ENCODE measurements around the gene FCN1.

DNA sequence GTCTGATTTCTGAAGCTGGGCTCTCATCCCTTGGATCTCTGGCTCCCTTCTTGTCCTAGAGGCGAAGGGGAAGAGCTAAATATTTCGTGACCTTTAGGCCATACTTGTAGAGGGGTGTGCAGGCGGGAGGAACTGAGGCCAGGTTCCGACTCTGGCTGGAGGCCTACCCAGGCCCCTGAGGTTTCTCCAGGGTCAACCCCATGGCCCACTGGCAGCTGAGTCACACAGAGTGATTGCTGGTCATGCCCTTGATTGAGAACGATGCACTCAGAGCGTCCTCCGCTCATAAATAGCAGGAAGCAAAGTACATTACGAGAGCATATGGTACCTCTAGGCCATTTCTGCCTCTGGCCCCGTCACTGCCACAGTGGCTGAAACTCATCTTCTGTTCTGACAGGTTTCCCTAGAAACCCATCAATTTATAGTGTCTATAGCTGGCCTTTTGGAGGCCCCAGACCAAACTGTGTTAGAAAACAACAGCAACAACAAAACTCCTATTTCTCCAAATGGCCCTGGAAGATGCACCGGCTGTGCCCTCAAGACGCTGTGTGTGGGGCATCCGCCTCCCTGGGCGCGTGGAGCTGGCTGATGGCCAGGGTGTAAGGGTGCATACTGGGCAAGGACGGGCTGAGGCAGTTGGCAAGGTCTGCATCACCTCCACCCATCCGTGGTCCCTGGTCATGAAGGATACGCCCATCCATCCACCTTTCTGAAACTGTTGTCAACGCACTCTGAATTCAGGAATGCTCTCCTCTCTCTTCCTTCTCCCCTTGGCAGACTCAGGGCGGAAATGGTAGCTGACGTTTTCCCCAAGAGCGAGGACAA, 32.9 kb upstream of the FCN1 start:
- TF ChIP-seq CEBPB (IDR thresholded peaks at IDR 0.05; ENCODE audit: low read depth, low read length), result no peak
- TF ChIP-seq, protein P1, sequence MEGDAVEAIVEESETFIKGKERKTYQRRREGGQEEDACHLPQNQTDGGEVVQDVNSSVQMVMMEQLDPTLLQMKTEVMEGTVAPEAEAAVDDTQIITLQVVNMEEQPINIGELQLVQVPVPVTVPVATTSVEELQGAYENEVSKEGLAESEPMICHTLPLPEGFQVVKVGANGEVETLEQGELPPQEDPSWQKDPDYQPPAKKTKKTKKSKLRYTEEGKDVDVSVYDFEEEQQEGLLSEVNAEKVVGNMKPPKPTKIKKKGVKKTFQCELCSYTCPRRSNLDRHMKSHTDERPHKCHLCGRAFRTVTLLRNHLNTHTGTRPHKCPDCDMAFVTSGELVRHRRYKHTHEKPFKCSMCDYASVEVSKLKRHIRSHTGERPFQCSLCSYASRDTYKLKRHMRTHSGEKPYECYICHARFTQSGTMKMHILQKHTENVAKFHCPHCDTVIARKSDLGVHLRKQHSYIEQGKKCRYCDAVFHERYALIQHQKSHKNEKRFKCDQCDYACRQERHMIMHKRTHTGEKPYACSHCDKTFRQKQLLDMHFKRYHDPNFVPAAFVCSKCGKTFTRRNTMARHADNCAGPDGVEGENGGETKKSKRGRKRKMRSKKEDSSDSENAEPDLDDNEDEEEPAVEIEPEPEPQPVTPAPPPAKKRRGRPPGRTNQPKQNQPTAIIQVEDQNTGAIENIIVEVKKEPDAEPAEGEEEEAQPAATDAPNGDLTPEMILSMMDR (IDR thresholded peaks at IDR 0.05; ENCODE audit: control extremely low read depth in 1 of 3, insufficient read depth in 1 of 3, low read depth in 1 of 3, low read length in 3 of 3), result no peak
- TF ChIP-seq TBP (IDR thresholded peaks at IDR 0.05; ENCODE audit: low read depth, low read length), result no peak
- TF ChIP-seq RAD21 (IDR thresholded peaks at IDR 0.05 in 1 of 2, conservative IDR thresholded peaks at IDR 0.05 in 1 of 2; ENCODE audit: low read depth in 2 of 2, low read length in 2 of 2), result no peak
- no peak for TF ChIP-seq SP1 (IDR thresholded peaks at IDR 0.05; ENCODE audit: low read depth, low read length)
- no peak for TF ChIP-seq POLR2A (IDR thresholded peaks at IDR 0.05; ENCODE audit: control extremely low read depth in 1 of 2, low read depth in 2 of 2, low read length in 2 of 2)
- no peak for TF ChIP-seq KDM5A (IDR thresholded peaks at IDR 0.05; ENCODE audit: low read length)
- no peak for TF ChIP-seq TEAD4 (IDR thresholded peaks at IDR 0.05; ENCODE audit: low read depth, low read length)
- TF ChIP-seq MAX (IDR thresholded peaks at IDR 0.05), result no peak
- TF ChIP-seq, protein P2, sequence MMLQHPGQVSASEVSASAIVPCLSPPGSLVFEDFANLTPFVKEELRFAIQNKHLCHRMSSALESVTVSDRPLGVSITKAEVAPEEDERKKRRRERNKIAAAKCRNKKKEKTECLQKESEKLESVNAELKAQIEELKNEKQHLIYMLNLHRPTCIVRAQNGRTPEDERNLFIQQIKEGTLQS (IDR thresholded peaks at IDR 0.05; ENCODE audit: insufficient read depth, low read depth, low read length), result no peak
- no peak for TF ChIP-seq EZH2 (IDR thresholded peaks at IDR 0.05; ENCODE audit: low read depth, low read length, severe bottlenecking)

All from H1 (cell line).